Smooth muscle cell (in vitro differentiated cells): ENCODE results near the gene MYH3. TPM values are rescaled to one million over a fixed set of nuclear protein-coding genes. Genes with fewer than 3 reads are reported as not detected.

Experiments
- DNase-seq: peaks from one replicate; lab custom pipeline; 2025; ENCODE audit not compliant: unreplicated experiment; lab: John Stamatoyannopoulos, UW
- H2AFZ ChIP-seq: fragments of 200-600 bp; sonication (generic); 2 replicates; pipeline ENCODE4 v1.6.0; 2016; ENCODE audit warnings: antibody characterized with exemption, low read depth, mild to moderate bottlenecking
- H3F3A ChIP-seq: fragments of 200-600 bp; sonication (generic); 2 replicates; pipeline ENCODE4 v1.6.0; 2017; ENCODE audit warnings: antibody characterized with exemption, low read depth
- H3K27ac ChIP-seq: fragments of 200-600 bp; sonication (generic); 2 replicates; pipeline ENCODE4 v1.5.1; 2016; ENCODE audit warnings: low read depth, mild to moderate bottlenecking
- H3K27me3 ChIP-seq: fragments of 200-600 bp; sonication (generic); 2 replicates; pipeline ENCODE4 v1.6.1; 2016; ENCODE audit warnings: low read depth, mild to moderate bottlenecking
- H3K36me3 ChIP-seq: fragments of 200-600 bp; sonication (generic); 2 replicates; pipeline ENCODE4 v1.5.1; 2016; ENCODE audit warnings: low read depth
- H3K4me1 ChIP-seq: fragments of 200-600 bp; sonication (generic); 2 replicates; pipeline ENCODE4 v1.5.1; 2016; ENCODE audit warnings: low read depth
- H3K4me2 ChIP-seq: fragments of 200-600 bp; sonication (generic); 2 replicates; pipeline ENCODE4 v1.6.0; 2016; ENCODE audit warnings: mild to moderate bottlenecking
- H3K4me3 ChIP-seq: fragments of 200-600 bp; sonication (generic); 2 replicates; pipeline ENCODE4 v1.5.1; 2016; ENCODE audit warnings: mild to moderate bottlenecking
- H3K79me2 ChIP-seq: fragments of 200-600 bp; sonication (generic); 2 replicates; pipeline ENCODE4 v1.6.0; 2016; ENCODE audit warnings: low read depth, mild to moderate bottlenecking
- H3K9ac ChIP-seq: fragments of 200-600 bp; sonication (generic); 2 replicates; pipeline ENCODE4 v1.6.0; 2016; ENCODE audit warnings: low read depth
- H3K9me3 ChIP-seq: fragments of 200-600 bp; sonication (generic); replicated peaks from 2 replicates; pipeline ENCODE4 v1.5.1; 2016; ENCODE audit warnings: low read depth
- H4K20me1 ChIP-seq: fragments of 200-600 bp; sonication (generic); 2 replicates; pipeline ENCODE4 v1.6.0; 2016; ENCODE audit warnings: low read depth
- WGBS: methylation state at CpG from one replicate; pipeline ENCODE4 v1.1.7; 2016; ENCODE audit warnings: low lambda C conversion rate; 5-methylcytosine and 5-hydroxymethylcytosine counted together
- polyA plus RNA-seq: library from polyadenylated mRNA; unstranded; fragments of >200 nt; fragmentation: Nextera tagmentation; extraction: Ambion mirVana; gene quantifications from 2 replicates; pipeline ENCODE4 v1.2.1, GENCODE V29; 2016
- total RNA-seq: library from RNA; depleted of rRNA; stranded (reverse); fragments of >200 nt; gene quantifications from 2 replicates; pipeline ENCODE4 v1.2.3, GENCODE V29; 2014
- TF ChIP-seq, protein P1 (sequence below): fragments of 200-600 bp; sonication (generic); IDR thresholded peaks from 2 replicates; pipeline ENCODE4 v1.5.1; 2017; ENCODE audit warnings: borderline replicate concordance, mild to moderate bottlenecking, antibody characterized with exemption; ENCODE audit not compliant: insufficient read depth, poor library complexity, severe bottlenecking

The MYH3 gene
- total and polyA plus RNA-seq, 2 experiments from 2014 or later: 1.1 to 1.2 TPM

DNA sequence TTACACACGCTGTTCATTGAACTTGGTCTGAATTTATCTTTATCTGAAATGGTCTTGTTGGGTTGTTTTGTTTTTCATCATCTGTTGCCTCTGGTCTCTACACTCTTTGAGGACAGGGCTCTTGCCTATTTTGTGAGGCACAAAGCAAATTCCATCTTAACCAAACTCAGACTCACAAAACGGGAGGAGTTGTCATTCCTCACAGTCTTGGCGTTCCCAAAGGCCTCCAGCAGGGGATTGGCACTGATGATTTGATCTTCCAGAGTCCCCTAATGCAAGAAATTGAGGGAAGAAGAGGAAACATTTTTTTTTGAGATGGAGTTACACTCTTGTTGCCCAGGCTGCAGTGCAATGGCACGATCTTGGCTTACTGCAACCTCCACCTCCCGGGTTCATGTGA lies 8.7 kb downstream of the MYH3 start:
- TF ChIP-seq, protein P1, sequence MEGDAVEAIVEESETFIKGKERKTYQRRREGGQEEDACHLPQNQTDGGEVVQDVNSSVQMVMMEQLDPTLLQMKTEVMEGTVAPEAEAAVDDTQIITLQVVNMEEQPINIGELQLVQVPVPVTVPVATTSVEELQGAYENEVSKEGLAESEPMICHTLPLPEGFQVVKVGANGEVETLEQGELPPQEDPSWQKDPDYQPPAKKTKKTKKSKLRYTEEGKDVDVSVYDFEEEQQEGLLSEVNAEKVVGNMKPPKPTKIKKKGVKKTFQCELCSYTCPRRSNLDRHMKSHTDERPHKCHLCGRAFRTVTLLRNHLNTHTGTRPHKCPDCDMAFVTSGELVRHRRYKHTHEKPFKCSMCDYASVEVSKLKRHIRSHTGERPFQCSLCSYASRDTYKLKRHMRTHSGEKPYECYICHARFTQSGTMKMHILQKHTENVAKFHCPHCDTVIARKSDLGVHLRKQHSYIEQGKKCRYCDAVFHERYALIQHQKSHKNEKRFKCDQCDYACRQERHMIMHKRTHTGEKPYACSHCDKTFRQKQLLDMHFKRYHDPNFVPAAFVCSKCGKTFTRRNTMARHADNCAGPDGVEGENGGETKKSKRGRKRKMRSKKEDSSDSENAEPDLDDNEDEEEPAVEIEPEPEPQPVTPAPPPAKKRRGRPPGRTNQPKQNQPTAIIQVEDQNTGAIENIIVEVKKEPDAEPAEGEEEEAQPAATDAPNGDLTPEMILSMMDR: no peak
- Histone ChIP-seq H3K9me3 (no peaks in the 10 kb centered on the region), H3K27me3 (no peaks in the 10 kb centered on the region), H3K4me1 (no peaks in the 10 kb centered on the region), H3K27ac (no peak overlapping the region), H3F3A (no peaks in the 10 kb centered on the region), H3K36me3 (no peaks in the 10 kb centered on the region), H3K79me2 (no peaks in the 10 kb centered on the region), H4K20me1 (no peaks in the 10 kb centered on the region), H3K9ac (no peak overlapping the region), H3K4me3 (no peak overlapping the region), H2AFZ (no peak overlapping the region), H3K4me2 (no peak overlapping the region)
- no peak for DNase-seq
- 89% methylated on average over 5 of the region's 5 CpGs for WGBS

- TF ChIP-seq, protein P1: peak; percentile 87
- Histone ChIP-seq H3K79me2 (no peaks in the 10 kb centered on the region), H3F3A (no peaks in the 10 kb centered on the region), H3K4me3 (no peak overlapping the region), H2AFZ (no peak overlapping the region), H4K20me1 (no peaks in the 10 kb centered on the region), H3K9ac (no peak overlapping the region), H3K4me2 (no peak overlapping the region), H3K36me3 (no peaks in the 10 kb centered on the region), H3K9me3 (no peaks in the 10 kb centered on the region), H3K27me3 (no peaks in the 10 kb centered on the region), H3K27ac (no peak overlapping the region), H3K4me1 (no peaks in the 10 kb centered on the region)
- peak; percentile 27 for DNase-seq
- WGBS: 49% methylated on average over 8 of the region's 8 CpGs
Measured at GRCh38 chr17:10646392-10646990, 10.6 kb downstream of the MYH3 start.

DNA sequence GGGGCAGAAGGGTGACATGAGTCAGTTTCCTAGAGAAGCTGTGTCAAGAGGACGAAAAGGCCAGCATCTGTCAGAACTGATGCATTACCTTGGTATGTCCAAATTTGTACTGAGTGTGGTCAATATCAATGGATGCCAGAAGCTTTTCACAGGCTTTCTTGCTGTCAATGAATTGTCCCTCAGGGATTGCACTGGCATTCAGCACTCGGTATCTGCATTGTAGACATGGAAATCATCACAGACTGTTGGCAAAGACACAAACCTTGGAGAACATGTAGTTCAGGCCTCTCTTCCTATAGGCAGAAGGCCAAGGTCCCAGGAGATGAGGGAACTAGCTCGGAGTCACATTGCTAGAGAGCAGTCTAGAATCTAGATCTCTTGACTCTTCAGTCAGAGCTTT lies 16.6 kb downstream of the MYH3 start:
- TF ChIP-seq, protein P1: no peak

DNA sequence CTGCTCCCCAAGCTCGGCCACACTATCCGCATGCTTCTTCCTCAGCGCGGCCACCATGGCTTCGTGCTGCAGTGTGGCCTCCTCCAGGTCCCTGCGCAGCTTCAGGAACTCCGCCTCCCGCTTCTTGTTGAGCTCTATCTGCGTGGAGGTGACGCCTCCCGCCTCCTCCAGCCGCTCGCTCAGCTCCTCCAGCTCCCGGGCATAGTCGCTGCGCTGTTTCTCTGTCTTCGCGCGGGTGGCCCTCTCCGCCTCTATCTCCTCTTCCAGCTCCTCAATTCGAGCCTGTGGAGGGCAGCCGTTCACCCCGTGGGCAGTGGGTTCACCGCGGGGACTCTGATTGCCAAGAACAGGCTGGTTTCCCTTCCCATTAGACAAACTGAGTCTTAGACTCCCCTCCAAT lies 19.0 kb downstream of the MYH3 start:
- WGBS: 94% methylated on average over 25 of the region's 25 CpGs
- no peaks in the 10 kb centered on the region for H4K20me1 ChIP-seq
- H3K27me3 ChIP-seq: no peaks in the 10 kb centered on the region
- no peak overlapping the region for H3K9ac ChIP-seq
- H3K79me2 ChIP-seq: no peaks in the 10 kb centered on the region
- H3K4me2 ChIP-seq: no peak overlapping the region
- H3K4me1 ChIP-seq: no peaks in the 10 kb centered on the region
- no peak overlapping the region for H3K4me3 ChIP-seq
- no peaks in the 10 kb centered on the region for H3F3A ChIP-seq
- H2AFZ ChIP-seq: no peak overlapping the region
- no peak overlapping the region for H3K27ac ChIP-seq
- no peaks in the 10 kb centered on the region for H3K36me3 ChIP-seq
- no peaks in the 10 kb centered on the region for H3K9me3 ChIP-seq
- TF ChIP-seq, protein P1: no peak
- DNase-seq: no peak

More for the DNA sequence above, 16.6 kb downstream of the MYH3 start:
- DNase-seq: no peak
- no peaks in the 10 kb centered on the region for H3K79me2 ChIP-seq
- H3K27ac ChIP-seq: no peak overlapping the region
- H3K4me1 ChIP-seq: no peaks in the 10 kb centered on the region
- no peaks in the 10 kb centered on the region for H3K36me3 ChIP-seq
- no peak overlapping the region for H3K9ac ChIP-seq
- H3K9me3 ChIP-seq: no peaks in the 10 kb centered on the region
- H3K27me3 ChIP-seq: no peaks in the 10 kb centered on the region
- no peaks in the 10 kb centered on the region for H4K20me1 ChIP-seq
- no peak overlapping the region for H2AFZ ChIP-seq
- no peaks in the 10 kb centered on the region for H3F3A ChIP-seq
- no peak overlapping the region for H3K4me3 ChIP-seq
- H3K4me2 ChIP-seq: no peak overlapping the region
- WGBS: 76% methylated on average over 3 of the region's 3 CpGs
